Tongue (tissue), 3 donors: ENCODE data around the gene ANKRD40CL. TPM values are rescaled to one million over a fixed set of nuclear protein-coding genes. Genes with fewer than 3 reads are reported as not detected.

ENCODE experiments used
- DNase-seq: peaks from one replicate; pipeline ENCODE4 v3.0.0-alpha.2; 2015
- small RNA-seq: library from RNA; depleted of rRNA; stranded (forward); fragments of <200 nt; gene quantifications from one replicate; pipeline ENCODE3, GENCODE V24; 2014; ENCODE audit warnings: low replicate concordance
- total RNA-seq: library from RNA; depleted of rRNA; stranded (reverse); fragments of >200 nt; gene quantifications from one replicate; pipeline ENCODE4 v1.2.3, GENCODE V29; 2014

The ANKRD40CL gene
- total RNA-seq, 1 donor from 2014 or later = not detected

GRCh38 chr17:50712641-50713040 lies 54.7 kb downstream of the ANKRD40CL start:
- DNase-seq = no peak

Small RNA genes within 50 kb of the gene (small RNA-seq; reads per million reads assigned to genes)
- gene AC005921.1 = not detected
- not detected for gene MIR8059

Other genes with a start within 250 kb of the ANKRD40CL start
- gene EPN3, start 234.8 kb downstream of the ANKRD40CL start, total RNA-seq = 7.5 TPM
- gene SPATA20, start 220.3 kb downstream of the ANKRD40CL start, total RNA-seq = 40.3 TPM
- gene CACNA1G, start 206.8 kb downstream of the ANKRD40CL start, total RNA-seq = 10.4 TPM
- 5.6 TPM for gene ABCC3, start 132.6 kb downstream of the ANKRD40CL start, total RNA-seq
- gene ANKRD40, start 59.6 kb downstream of the ANKRD40CL start, total RNA-seq = 48.6 TPM
- gene LUC7L3, start 47.9 kb downstream of the ANKRD40CL start, total RNA-seq = 91.0 TPM
- 4.0 TPM for gene WFIKKN2, start 68.1 kb upstream of the ANKRD40CL start, total RNA-seq
- 77.3 TPM for gene TOB1, start 98.8 kb upstream of the ANKRD40CL start, total RNA-seq